CD4-positive, alpha-beta T cell treated with Interleukin-4 for 4 hours (primary cell): ENCODE results near the gene PLA2R1.

ENCODE experiments used
- DNase-seq: peaks from one replicate; pipeline ENCODE4 v3.0.0-alpha.2; 2020

The PLA2R1 gene

GRCh38 chr2:159891917-159892730, 170.3 kb downstream of the PLA2R1 start:
- no peak for DNase-seq

- no peak for DNase-seq
Measured at GRCh38 chr2:159891267-159891588, 171.2 kb downstream of the PLA2R1 start.

GRCh38 chr2:159890551-159891266, 171.7 kb downstream of the PLA2R1 start:
- DNase-seq: no peak

- DNase-seq: no peak
Measured at GRCh38 chr2:159882130-159882745, 180.2 kb downstream of the PLA2R1 start.
